Femur (tissue), 1 donor: ENCODE results near the gene CHRNA4.
"Not testable (repeated sequence)": the region's sequence is repeated elsewhere in the genome, so short reads cannot be mapped to it uniquely, and the experiment has no call there.

Source experiments
- DNase-seq: peaks from one replicate; pipeline ENCODE4 v3.0.0-alpha.2; 2017

The CHRNA4 gene

DNA sequence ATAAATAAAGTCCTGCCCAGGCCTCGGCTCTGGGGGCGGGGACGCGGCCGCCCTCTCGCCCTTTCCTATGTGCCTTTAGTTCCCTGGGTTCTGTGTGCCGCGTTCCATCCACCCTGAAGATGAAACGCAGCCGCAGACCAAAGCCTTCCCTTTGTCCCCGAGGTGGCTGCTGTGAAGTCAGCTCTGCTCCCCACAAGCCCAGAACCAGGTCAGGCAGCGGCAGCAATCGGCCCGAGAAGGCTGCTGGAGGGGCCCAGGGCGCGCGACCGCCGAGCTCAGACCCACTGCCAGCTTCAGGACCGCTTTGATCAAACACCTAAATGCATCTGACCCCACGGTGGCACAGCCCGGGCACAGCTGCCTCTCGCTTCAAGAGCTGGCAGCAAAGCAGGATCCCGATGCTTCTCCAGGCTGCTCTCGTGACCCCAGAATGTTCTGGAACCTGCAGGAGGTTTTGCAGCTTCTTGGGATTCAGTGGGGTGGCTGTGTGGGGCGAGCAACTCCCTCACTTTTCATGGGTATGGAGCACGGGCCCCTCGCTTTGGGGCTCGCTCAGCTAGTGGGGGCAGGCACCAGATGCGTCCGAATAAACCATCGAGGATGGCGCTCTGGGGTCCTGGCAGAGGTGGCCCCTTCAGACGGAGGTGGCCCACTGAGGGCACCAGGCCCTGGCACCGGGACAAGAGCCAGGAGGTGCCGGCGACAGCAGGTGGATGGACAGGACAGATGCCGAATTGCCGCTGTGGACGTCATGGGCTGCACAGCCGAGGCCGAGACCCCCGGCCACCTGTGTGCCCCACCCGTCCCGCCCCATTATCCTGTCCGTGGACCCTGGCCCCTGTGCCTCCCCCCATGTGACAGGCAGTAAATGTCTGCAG lies 13.0 kb downstream of the CHRNA4 start:
- DNase-seq: no peak

DNA sequence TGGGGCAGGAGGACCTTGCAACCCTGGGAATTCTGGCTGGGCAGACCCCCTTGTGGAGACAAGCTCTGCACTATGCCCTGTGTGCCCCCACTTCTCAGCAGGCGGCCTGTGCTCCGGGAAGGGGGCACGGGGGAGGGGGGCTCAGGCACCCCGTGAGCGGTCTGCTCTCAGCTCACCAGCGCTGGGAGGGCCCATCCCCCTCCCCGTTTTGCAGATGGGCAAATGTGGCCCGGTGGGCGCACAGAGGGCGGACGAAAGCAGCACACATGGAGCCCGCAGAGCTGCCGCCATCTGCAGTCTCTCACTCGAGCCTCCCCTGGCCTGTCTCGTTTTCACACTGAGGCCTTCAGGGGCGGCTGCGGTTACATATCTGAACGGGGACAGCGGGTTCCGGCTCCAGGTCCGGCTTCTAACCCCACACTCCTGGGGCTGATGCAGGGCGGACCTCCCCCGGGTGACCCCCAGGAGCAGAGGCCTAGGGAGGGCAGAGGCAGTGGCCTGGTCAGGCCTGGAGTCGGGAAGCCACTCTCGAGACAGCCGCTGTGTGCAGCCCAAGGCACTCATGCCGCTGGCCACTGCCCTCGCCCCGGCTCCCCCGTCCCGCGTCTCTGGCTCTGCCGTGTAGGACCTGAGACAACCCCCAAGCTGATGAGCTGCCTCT lies 13.9 kb downstream of the CHRNA4 start:
- no peak for DNase-seq

DNA sequence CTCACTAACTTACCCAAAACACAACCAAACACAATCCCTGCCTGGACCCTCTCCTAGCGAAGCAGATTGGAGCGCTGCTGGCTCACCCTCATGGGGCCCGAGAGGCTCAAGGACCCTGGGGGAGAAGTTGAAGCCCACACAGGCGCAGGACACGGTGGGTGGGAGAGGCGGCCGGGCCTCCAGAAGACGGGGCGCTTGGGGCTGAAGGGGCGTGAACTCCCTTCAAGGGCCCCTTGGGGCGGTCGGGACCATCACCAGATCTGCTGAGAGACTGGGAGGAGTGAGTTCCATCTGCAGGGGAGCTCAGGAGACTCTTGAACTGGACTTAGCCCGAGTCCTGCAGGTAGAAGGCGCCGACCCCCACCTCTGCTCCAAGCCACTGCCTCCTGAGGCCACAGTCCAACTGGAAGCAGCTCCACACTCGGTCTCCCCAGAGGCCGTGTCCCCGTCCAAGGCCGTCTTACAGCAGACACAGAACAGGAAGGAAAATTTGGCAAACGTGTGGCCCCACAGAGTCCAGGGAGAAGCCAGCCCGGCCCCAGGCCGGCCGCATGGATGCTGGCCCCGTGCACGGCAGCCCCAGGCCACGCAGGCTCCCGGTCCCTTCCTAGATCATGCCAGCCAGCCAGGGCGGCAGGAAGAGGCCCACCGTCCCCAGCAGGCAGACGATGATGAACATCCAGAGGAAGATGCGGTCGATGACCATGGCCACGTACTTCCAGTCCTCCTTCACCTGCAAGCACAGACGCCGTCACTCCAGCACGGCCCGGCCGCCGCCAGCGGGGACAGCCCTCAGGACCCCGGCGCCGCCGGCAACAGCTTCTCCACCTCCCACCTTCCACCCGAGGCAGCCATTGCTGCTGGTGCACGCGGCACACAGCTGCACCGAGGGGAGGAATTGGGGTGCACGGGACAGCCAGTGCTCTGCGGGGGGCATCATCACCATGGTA lies 14.7 kb downstream of the CHRNA4 start:
- DNase-seq: no peak

DNA sequence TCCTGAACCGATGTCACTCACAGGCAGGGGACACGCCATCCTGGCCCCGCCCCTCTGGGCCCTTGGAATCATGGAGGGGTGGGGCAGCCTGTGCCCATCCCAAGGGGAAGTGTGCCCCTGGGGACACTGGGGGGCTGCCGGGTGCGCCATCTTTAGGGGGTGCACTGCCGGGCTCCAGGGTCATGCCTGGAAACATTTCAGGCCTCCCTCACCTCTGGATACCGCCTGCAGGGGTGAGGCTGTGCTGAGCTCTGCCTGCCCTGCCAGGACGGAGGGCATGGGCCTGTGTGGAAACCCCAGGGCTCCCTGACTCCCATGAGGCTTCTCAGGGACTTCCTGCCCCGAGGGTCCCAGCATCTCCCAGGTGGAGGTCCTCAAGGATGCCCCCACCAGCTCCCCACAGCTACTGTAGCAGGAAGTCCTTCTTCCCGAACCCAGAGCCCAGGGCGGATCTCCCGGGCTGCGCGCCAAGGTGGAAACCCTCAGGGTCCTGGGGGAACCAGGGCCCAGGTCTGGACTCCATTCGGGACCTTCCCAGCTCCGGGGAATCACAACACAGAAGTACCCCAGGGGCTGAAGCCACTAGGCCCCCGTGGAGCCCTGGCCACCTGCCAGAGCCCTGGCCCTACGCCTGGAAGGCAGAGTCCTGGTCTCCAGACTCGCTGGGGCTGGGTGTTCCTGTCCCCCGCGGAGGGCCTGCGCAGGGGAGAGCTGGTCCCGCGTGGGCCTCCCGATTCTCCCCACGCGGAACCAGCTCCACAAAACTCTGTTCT lies 15.6 kb downstream of the CHRNA4 start:
- no peak for DNase-seq

DNA sequence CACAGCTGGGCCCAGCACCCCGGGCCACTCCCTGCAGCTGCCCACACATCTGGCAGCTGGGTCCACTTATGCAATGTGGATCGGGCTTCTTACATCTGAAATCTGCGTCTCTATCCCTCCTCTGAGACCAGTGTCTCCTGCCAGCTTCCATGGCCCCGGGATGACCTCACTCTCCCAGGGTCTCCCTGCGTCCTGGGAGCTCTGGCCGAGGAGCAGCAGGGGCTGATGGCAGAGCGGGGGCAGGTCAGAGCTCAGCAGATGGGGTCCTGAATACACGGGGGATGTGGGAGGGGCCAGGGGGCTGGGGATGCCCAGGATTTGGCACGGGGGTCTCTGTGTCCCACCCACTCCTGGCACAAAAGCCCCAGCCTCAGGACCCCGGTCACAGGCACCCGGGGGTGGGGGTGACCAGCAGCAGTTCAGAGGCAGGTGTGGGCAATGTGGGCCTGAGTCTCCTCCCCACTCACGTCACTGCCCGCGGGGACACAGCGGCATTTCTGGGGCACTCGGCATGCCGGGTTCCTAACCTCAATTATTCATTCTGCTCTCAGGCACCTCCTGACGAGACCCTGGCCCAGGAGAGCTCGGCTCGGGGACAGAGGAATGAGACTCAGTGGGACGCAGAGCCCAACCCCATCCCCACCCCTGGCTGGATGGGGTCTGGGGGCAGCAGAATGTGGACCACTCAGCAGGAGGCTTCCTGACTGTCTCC lies 16.4 kb downstream of the CHRNA4 start:
- DNase-seq: peak; percentile 66

DNA sequence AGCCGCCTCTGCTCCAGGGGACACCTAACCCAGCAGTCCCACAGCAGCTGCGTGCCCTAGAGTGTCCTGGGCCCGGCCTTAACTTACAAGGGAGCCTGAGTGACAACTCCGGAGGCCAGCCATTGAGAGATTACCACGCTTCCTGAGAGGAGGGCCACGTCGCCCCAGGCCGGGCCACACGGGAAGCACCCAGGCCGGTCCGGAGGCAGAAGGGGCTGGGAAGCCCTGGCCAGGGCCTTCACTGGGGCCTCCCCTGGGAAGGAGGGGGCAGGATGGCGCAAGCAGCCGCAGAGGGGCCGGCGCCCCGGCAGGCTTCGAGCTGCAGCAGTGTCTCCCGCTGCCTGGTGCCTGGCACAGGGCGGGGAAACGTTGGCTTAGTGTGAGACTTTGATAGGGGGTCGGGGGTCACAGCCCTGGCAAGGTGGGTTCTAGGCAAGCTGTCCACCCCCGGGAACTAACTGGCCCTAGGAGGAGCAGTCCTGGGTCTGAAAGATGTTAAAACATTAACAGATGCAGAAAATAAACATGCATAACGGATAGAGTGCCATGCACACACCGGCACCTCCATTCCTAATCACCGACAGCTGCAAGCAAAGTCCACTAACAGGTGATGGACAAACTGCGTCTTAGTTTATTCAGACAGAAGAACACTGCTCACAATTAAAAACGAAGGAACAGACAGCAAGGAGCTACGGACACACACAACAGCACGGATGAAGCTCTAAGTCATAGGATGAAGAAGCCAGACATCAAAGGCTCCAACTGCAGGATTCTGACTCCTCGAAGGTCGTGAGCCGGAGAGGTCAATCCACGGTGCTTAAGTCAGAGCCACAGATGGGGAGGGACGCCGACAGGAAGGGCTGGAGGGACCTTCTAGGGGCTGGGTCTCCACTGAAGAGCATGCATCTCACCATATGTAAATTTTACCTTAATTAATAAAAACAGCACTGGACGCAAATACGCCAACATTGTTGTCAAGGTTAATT lies 17.4 kb downstream of the CHRNA4 start:
- DNase-seq: no peak

DNA sequence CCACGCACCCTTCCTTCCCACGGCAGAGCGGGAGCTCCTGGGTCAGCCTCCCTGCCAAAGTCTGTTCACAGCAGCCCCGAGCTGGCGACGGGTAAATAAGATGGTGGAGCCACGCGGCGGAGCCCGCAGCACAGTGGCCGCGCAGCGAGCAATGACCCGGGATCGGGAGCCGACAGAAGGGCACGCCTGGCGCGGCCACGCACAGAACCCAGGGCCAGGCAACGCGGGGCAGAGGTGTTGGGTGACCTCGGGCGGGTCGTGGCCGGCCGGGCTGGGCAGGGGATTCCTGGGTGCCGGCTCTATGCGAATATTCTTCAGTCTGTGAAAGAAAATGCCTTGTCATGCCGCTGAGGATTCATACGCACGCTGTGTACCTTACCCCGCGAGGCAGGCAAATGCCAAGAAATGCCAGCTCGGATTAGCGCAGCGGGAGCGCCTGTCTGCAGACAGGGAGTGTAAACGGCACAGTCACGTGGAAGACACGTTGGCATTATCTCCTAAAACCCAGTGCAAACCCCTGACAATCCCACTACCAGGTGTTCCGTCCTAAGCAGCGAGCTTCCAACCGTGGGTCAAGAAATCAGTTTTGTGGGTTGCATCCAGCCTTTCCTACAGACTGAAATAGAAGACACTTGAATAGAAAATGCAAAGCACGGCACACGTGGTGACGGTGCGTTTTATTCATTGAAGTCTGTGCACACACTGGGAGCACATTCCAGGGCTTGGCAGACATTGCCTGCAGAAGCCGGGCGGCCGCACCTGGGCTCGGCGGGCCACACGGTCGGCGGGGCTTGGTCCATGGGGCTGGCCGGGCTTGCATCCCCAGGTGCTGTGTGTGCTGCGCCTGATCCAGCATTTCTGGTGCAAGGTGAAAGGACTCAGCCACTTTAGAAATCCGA lies 18.3 kb downstream of the CHRNA4 start:
- DNase-seq: no peak

DNA sequence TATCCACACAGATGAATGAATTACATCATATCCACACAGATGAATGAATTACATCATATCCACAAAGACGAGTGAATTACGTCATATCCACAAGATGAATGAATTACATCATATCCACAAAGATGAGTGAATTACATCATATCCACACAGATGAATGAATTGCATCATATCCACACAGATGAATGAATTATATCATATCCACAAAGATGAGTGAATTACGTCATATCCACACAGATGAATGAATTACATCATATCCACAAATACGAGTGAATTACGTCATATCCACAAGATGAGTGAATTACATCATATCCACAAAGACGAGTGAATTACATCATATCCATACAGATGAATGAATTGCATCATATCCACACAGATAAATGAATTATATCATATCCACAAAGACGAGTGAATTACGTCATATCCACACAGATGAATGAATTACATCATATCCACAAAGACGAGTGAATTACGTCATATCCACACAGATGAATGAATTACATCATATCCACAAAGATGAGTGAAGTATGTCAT lies 20.9 kb downstream of the CHRNA4 start:
- not testable (repeated sequence) for DNase-seq

DNA sequence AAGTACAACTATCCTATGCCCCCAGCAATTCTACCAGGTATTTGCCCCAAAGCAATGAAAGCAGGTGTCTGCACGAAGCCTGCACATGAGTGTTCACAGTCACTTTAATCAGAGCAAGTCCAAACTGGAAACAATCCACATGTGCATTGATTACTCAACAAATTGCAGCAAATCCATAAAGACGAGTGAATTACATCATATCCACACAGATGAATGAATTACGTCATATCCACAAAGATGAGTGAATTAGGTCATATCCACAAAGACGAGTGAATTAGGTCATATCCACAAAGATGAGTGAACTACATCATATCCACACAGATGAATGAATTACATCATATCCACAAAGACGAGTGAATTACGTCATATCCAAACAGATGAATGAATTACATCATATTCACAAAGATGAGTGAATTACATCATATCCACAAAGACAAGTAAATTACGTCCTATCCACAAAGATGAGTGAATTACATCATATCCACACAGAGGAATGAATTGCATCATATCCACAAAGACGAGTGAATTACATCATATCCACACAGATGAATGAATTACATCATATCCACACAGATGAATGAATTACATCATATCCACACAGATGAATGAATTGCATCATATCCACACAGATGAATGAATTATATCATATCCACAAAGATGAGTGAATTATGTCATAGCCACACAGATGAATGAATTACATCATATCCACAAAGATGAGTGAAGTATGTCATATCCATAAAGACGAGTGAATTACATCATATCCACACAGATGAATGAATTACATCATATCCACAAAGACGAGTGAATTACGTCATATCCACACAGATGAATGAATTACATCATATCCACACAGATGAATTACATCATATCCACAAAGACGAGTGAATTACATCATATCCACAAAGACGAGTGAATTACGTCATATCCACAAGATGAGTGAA lies 21.7 kb downstream of the CHRNA4 start:
- not testable (repeated sequence) for DNase-seq

DNA sequence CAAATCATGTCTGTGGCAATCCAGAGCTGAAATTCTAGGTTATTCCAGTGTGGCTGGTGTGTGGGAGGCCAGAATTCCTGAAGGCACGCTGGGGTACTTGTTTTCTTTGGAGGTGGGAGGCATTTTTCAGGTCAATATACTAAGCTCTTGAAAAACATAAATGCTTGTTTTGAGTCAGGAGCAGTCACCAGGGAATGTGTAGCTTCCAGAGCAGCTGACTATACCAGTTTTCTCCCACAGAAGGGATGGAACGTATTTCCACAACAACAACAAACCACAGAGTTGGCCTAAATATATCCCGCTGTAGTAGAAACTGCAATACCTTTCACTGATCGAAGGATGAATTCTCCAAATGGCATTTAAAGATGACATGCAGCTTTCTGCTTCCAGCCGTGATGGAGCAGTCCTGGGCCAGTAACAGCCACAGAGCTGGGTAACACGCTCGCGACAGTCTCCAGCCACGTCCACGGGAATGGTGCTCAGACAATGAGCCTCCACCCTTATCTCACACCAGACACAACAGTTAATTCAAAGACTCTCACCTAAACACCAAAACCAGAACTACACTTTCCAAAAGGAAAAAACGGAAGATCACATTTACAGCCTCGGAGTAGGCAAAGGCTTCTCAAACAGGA lies 23.2 kb downstream of the CHRNA4 start:
- DNase-seq: no peak

DNA sequence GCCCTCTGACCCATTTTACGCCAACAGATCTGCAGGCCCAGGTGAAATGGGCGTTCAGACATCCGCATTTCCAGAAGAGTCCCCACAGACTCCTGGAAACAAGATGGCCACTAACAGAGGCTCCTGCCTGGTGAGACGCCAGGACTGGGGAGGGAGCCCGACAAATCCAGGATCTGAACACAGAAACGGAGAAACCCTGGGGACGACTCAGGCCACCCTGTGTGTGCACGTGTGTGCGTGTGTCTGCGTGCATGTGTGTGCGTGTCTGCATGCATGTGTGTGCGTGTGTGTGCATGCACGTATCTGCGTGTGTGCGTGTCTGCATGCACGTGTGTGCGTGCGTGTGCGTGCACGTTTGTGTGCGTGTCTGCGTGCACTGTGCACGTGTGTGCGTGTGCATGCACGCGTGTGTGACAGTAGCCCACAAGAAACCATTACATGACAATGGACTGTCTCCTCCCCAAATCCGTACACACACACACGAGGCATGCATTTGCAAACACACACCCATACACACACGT lies 24.9 kb downstream of the CHRNA4 start:
- no peak for DNase-seq

DNA sequence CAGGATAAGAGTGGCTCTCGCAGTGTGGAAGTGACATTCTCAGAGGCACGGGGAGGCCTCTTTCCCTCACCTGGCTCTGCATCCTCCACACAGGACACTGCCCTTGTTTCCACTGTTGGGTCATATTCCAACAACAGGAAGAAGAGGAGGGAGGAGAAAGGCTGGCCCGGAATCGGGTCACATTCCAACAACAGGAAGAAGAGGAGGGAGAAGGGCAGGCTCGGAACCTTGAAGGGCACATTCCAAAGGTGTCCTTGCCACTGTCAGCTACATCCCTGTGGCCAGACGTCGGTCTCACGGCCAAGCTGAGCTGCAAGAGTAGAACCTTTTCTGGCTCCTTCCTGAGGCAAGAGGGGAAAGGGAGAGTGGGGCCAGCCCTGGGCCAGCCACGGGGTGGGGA lies 25.4 kb downstream of the CHRNA4 start:
- no peak for DNase-seq

DNA sequence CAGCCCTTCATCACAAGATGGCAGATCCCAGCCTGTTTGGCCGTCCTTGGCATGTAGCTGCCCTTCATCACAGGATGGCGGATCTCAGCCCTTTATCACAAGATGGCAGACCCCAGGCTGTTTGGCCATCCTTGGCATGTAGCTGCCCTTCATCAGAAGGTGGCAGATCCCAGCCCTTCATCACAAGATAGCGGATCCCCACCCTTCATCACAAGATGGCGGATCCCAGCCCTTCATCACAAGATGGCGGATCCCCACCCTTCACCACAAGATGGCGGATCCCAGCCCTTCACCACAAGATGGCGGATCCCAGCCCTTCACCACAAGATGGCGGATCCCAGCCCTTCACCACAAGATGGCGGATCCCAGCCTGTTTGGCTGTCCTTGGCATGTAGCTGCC lies 26.1 kb downstream of the CHRNA4 start:
- not testable (repeated sequence) for DNase-seq

DNA sequence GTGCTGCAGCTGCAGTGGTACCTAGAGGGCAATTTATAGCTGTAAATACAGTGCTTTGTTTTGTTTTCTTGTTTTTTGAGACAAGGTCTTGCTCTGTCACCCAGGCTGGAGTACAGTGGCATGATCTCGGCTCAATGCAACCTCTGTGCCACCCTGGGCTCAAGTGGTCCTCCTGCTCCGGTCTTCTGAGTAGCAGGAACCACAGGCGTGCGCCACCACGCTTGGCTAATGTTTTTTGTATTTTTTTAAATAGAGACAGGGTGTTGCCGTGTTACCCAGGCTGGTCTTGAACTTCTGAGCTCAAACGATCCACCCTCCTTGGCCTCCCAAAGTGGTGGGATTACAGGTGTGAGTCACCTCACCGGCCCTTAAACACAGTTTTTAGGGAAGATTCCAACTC lies 26.8 kb downstream of the CHRNA4 start:
- DNase-seq: no peak

DNA sequence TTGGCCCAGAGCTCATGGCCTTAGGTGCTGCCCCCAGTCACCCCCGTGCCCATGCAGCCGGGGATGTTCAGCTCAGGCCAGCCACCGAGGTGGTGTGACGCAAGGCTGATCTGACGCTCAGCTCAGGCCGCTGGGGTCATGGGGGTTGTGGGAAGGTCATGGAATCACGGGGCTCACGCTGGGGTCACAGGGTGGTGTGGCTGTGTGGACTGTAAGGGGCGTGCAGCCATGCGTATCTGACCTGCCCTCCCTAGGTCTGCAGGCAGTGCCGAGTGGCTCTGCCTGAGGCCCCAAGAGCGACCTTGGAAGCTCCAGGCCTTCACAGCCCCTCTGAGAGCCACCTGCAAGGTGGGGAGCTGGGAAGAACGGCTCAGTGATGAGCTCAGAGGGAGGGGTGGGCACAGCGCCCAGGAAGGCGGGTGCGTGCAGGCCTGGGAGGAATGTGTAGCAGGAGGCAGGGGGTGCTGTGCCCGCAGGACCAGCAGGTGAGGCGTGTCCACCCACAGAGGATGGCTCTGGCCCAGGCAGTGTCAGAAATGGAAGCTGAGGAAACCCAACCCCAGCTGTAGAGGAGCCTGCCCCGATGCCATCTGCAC lies 27.8 kb downstream of the CHRNA4 start:
- DNase-seq: no peak

DNA sequence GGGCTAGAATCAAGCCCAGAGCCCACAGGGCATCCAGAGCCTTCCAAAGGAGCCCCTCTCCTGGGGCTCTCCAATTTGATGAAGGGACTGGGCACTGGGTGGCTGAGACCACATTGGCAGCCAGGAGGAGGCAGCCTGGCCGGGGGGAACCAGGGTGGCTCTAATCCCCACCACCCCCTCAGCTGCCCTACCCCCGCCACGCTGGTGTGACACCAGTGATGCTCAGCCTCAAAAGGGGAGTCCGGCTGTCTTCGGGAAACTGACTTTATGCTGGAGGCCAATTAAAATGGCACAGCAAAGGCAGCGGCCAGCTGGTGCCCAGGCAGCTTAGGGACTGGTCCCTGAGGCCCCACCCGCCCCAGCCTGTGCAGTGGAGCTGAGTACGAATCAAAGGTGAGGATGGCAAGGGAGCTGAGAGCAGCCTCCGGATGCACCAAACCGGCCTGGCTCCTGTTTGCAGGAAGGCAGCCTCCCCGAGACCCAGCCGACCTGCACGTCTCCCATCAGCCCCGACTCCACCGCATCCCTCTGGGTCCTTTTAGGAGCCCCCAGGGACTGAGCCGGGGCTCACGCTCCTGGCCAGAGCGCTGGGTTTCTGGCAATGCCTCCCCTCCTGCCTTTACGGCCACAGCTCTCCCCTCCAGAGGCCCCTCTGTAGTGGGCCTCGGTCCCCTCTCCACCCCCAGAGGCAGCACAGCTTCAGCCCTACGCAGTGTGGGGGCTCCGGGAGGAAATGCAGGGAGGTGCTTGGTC lies 28.5 kb downstream of the CHRNA4 start:
- DNase-seq: no peak
